GM23248 (cell line): ENCODE results near the gene TNXB. TPM values are rescaled to one million over a fixed set of nuclear protein-coding genes. Genes with fewer than 3 reads are reported as not detected.

Source experiments
- polyA plus RNA-seq: library from polyadenylated mRNA; unstranded; fragments of >200 nt; fragmentation: Nextera tagmentation; extraction: Ambion mirVana; gene quantifications from 2 replicates; pipeline ENCODE4 v1.2.1, GENCODE V29; 2016
- small RNA-seq: library from RNA; depleted of rRNA; stranded (forward); fragments of <200 nt; gene quantifications from one replicate; pipeline ENCODE3, GENCODE V24; 2014; ENCODE audit warnings: low read depth, low replicate concordance
- total RNA-seq: library from RNA; depleted of rRNA; stranded (reverse); fragments of >200 nt; shearing (Covaris generic); gene quantifications from 2 replicates; pipeline ENCODE4 v1.2.3, GENCODE V29; 2014; rRNA removed

TNXB gene
- total and polyA plus RNA-seq, 2 experiments from 2014 or later, result 5.2 to 23.8 TPM

Small RNA genes lying within 50 kb of the gene (small RNA-seq; reads per million reads assigned to genes)
- not detected for gene RNA5SP206

Other genes starting within 250 kb of the TNXB start
- 38.3 and 40.2 TPM in 2 replicates for gene NEU1, start 246.5 kb downstream of the TNXB start, total RNA-seq
- 27.8 TPM in 2 replicates for gene NEU1, start 246.5 kb downstream of the TNXB start, polyA plus RNA-seq
- gene SLC44A4, start 230.3 kb downstream of the TNXB start, total RNA-seq, result not detected in 2 replicates
- not detected in 2 replicates for gene SLC44A4, start 230.3 kb downstream of the TNXB start, polyA plus RNA-seq
- gene EHMT2, start 211.6 kb downstream of the TNXB start, total RNA-seq, result 40.2 and 41.5 TPM in 2 replicates
- gene EHMT2, start 211.6 kb downstream of the TNXB start, polyA plus RNA-seq, result 26.5 and 27.5 TPM in 2 replicates
- 2.0 and 6.1 TPM in 2 replicates for gene ZBTB12, start 207.3 kb downstream of the TNXB start, total RNA-seq
- gene ZBTB12, start 207.3 kb downstream of the TNXB start, polyA plus RNA-seq, result not detected in 2 replicates
- 1.3 and 2.1 TPM in 2 replicates for gene C2, start 181.6 kb downstream of the TNXB start, total RNA-seq
- 1.4 and 2.3 TPM in 2 replicates for gene C2, start 181.6 kb downstream of the TNXB start, polyA plus RNA-seq
- 4.4 and 7.3 TPM in 2 replicates for gene CFB, start 163.2 kb downstream of the TNXB start, total RNA-seq
- 3.4 and 3.9 TPM in 2 replicates for gene CFB, start 163.2 kb downstream of the TNXB start, polyA plus RNA-seq
- 62.9 and 77.9 TPM in 2 replicates for gene NELFE, start 150.4 kb downstream of the TNXB start, total RNA-seq
- gene NELFE, start 150.4 kb downstream of the TNXB start, polyA plus RNA-seq, result 108 and 114 TPM in 2 replicates
- gene SKIC2, start 150.2 kb downstream of the TNXB start, total RNA-seq, result 54.9 and 65.4 TPM in 2 replicates
- 46.9 and 47.7 TPM in 2 replicates for gene SKIC2, start 150.2 kb downstream of the TNXB start, polyA plus RNA-seq
- gene DXO, start 137.2 kb downstream of the TNXB start, total RNA-seq, result 24.2 and 31.0 TPM in 2 replicates
- 23.3 and 26.6 TPM in 2 replicates for gene DXO, start 137.2 kb downstream of the TNXB start, polyA plus RNA-seq
- gene C4A, start 127.3 kb downstream of the TNXB start, total RNA-seq, result 4.8 and 5.3 TPM in 2 replicates
- gene C4A, start 127.3 kb downstream of the TNXB start, polyA plus RNA-seq, result 1.3 and 2.4 TPM in 2 replicates
- gene C4B, start 94.5 kb downstream of the TNXB start, total RNA-seq, result 4.5 and 6.4 TPM in 2 replicates
- gene C4B, start 94.5 kb downstream of the TNXB start, polyA plus RNA-seq, result 1.1 and 2.6 TPM in 2 replicates
- not detected in 2 replicates for gene CYP21A2, start 70.9 kb downstream of the TNXB start, total RNA-seq
- gene CYP21A2, start 70.9 kb downstream of the TNXB start, polyA plus RNA-seq, result not detected in 2 replicates
- 33.3 and 37.3 TPM in 2 replicates for gene ATF6B, start 18.9 kb upstream of the TNXB start, total RNA-seq
- 51.7 and 54.1 TPM in 2 replicates for gene ATF6B, start 18.9 kb upstream of the TNXB start, polyA plus RNA-seq
- gene FKBPL, start 20.9 kb upstream of the TNXB start, total RNA-seq, result 2.9 and 5.3 TPM in 2 replicates
- 6.2 and 6.9 TPM in 2 replicates for gene FKBPL, start 20.9 kb upstream of the TNXB start, polyA plus RNA-seq
- 1.2 TPM in 1 of 2 replicates, not detected in the other for gene PRRT1, start 42.6 kb upstream of the TNXB start, total RNA-seq
- 2.1 and 2.2 TPM in 2 replicates for gene PRRT1, start 42.6 kb upstream of the TNXB start, polyA plus RNA-seq
- 12.8 and 16.2 TPM in 2 replicates for gene PPT2, start 44.8 kb upstream of the TNXB start, total RNA-seq
- gene PPT2, start 44.8 kb upstream of the TNXB start, polyA plus RNA-seq, result 10.3 and 14.3 TPM in 2 replicates
- 2.2 and 6.2 TPM in 2 replicates for gene EGFL8, start 55.3 kb upstream of the TNXB start, total RNA-seq
- 2.6 and 3.8 TPM in 2 replicates for gene EGFL8, start 55.3 kb upstream of the TNXB start, polyA plus RNA-seq
- 57.2 and 71.2 TPM in 2 replicates for gene AGPAT1, start 66.7 kb upstream of the TNXB start, total RNA-seq
- gene AGPAT1, start 66.7 kb upstream of the TNXB start, polyA plus RNA-seq, result 36.9 and 39.7 TPM in 2 replicates
- gene RNF5, start 69.1 kb upstream of the TNXB start, total RNA-seq, result 48.1 and 48.2 TPM in 2 replicates
- 58.8 and 63.2 TPM in 2 replicates for gene RNF5, start 69.1 kb upstream of the TNXB start, polyA plus RNA-seq
- 0.22 TPM in 1 of 2 replicates, not detected in the other for gene AGER, start 74.9 kb upstream of the TNXB start, total RNA-seq
- 1.2 and 1.4 TPM in 2 replicates for gene AGER, start 74.9 kb upstream of the TNXB start, polyA plus RNA-seq
- 25.4 and 27.6 TPM in 2 replicates for gene PBX2, start 80.9 kb upstream of the TNXB start, total RNA-seq
- gene PBX2, start 80.9 kb upstream of the TNXB start, polyA plus RNA-seq, result 2.6 and 3.1 TPM in 2 replicates
- 5.4 and 7.7 TPM in 2 replicates for gene GPSM3, start 83.3 kb upstream of the TNXB start, total RNA-seq
- 6.8 and 7.3 TPM in 2 replicates for gene GPSM3, start 83.3 kb upstream of the TNXB start, polyA plus RNA-seq
- 0.38 and 0.65 TPM in 2 replicates for gene NOTCH4, start 114.7 kb upstream of the TNXB start, total RNA-seq
- gene NOTCH4, start 114.7 kb upstream of the TNXB start, polyA plus RNA-seq, result 1.2 TPM in 2 replicates